HepG2 (cell line): ENCODE data around the gene IWS1. TPM values are rescaled to one million over a fixed set of nuclear protein-coding genes. Genes with fewer than 3 reads are reported as not detected.
A peak's percentile ranks its signal among the peaks of the same experiment; 100 is the strongest.

Experiments used
- ATAD3A ChIP-seq: sonication (generic); formaldehyde crosslinking; IDR thresholded peaks from 2 replicates; pipeline ENCODE4 v1.4.0; 2020; ENCODE audit warnings: missing genetic modification reagents
- CHD2 ChIP-seq: IDR thresholded peaks from 2 replicates; pipeline ENCODE4 v1.6.1; 2011; ENCODE audit warnings: low read depth, low read length, improper control_type of control experiment
- DMAP1 ChIP-seq: IDR thresholded peaks from 2 replicates; pipeline ENCODE4 v1.6.1; 2016
- GLI4 ChIP-seq: sonication (generic); formaldehyde crosslinking; IDR thresholded peaks from 2 replicates; pipeline ENCODE4 v1.5.1; 2020; ENCODE audit warnings: missing genetic modification reagents, mild to moderate bottlenecking, moderate library complexity, borderline replicate concordance
- RFXANK ChIP-seq: IDR thresholded peaks from 2 replicates; pipeline ENCODE4 v1.6.1; 2016
- ZNF225 ChIP-seq: sonication (generic); formaldehyde crosslinking; IDR thresholded peaks from 2 replicates; pipeline ENCODE4 v1.4.0; 2020; ENCODE audit warnings: mild to moderate bottlenecking, missing genetic modification reagents
- ZNF317 ChIP-seq: sonication (generic); formaldehyde crosslinking; IDR thresholded peaks from 2 replicates; pipeline ENCODE4 v1.5.0; 2020; ENCODE audit warnings: mild to moderate bottlenecking, missing genetic modification reagents
- ZNF550 ChIP-seq: sonication (generic); formaldehyde crosslinking; IDR thresholded peaks from 2 replicates; pipeline ENCODE4 v1.4.0; 2020; ENCODE audit warnings: mild to moderate bottlenecking, missing genetic modification reagents, borderline replicate concordance
- ZNF562 ChIP-seq: sonication (generic); formaldehyde crosslinking; IDR thresholded peaks from 2 replicates; pipeline ENCODE4 v1.8.0; 2022; ENCODE audit warnings: missing genetic modification reagents, borderline replicate concordance
- ZNF816 ChIP-seq: sonication (generic); formaldehyde crosslinking; IDR thresholded peaks from 2 replicates; pipeline ENCODE4 v1.8.0; 2022; ENCODE audit warnings: missing genetic modification reagents, mild to moderate bottlenecking, borderline replicate concordance
- polyA plus RNA-seq, 8 experiments: library from polyadenylated mRNA; depleted of rRNA in 3 of 8; stranded (reverse) in 7 of 8; unstranded in 1 of 8; fragments of >200 nt; fragmentation: Illumina TruSeq in 4 of 8; extraction: Trizol in 4 of 8; gene quantifications; 2 replicates each; pipeline versions ENCODE4 v1.2.1 to v1.2.3, GENCODE V29; 2011 to 2016; ENCODE audit warnings: low read depth in 4 of 8, missing spikeins in 1 of 8, mixed read lengths in 1 of 8; ENCODE audit not compliant: insufficient read depth in 1 of 8
- total RNA-seq, 5 experiments: library from RNA; depleted of rRNA; stranded (reverse); fragments of >200 nt; fragmentation: Illumina TruSeq; extraction: Trizol; gene quantifications; 2 replicates each; pipeline ENCODE4 v1.2.3, GENCODE V29; 2016; ENCODE audit warnings: low read depth in 1 of 5
- TF ChIP-seq, protein P1 (sequence below): IDR thresholded peaks from 2 replicates; pipeline ENCODE4 v1.6.1; 2016; ENCODE audit warnings: low read depth, missing genetic modification reagents, missing compliant biosample characterization
- TF ChIP-seq, protein P2 (sequence below): sonication (generic); formaldehyde crosslinking; IDR thresholded peaks from 2 replicates; pipeline ENCODE4 v1.4.0; 2020; ENCODE audit warnings: mild to moderate bottlenecking, missing genetic modification reagents
- TF ChIP-seq, protein P3 (sequence below): sonication (generic); formaldehyde crosslinking; IDR thresholded peaks from 2 replicates; pipeline ENCODE4 v1.4.0; 2020; ENCODE audit warnings: mild to moderate bottlenecking, missing genetic modification reagents, borderline replicate concordance
- TF ChIP-seq, protein P4 (sequence below): IDR thresholded peaks from 2 replicates; pipeline ENCODE4 v1.6.1; 2018; ENCODE audit warnings: missing genetic modification reagents, mild to moderate bottlenecking, missing compliant biosample characterization

Gene IWS1
- total and polyA plus RNA-seq, 2 of the 13 experiments (the other 11 are each of a cell fraction or from before 2014, with no cell fraction given): 28.9 to 62.3 TPM

DNA sequence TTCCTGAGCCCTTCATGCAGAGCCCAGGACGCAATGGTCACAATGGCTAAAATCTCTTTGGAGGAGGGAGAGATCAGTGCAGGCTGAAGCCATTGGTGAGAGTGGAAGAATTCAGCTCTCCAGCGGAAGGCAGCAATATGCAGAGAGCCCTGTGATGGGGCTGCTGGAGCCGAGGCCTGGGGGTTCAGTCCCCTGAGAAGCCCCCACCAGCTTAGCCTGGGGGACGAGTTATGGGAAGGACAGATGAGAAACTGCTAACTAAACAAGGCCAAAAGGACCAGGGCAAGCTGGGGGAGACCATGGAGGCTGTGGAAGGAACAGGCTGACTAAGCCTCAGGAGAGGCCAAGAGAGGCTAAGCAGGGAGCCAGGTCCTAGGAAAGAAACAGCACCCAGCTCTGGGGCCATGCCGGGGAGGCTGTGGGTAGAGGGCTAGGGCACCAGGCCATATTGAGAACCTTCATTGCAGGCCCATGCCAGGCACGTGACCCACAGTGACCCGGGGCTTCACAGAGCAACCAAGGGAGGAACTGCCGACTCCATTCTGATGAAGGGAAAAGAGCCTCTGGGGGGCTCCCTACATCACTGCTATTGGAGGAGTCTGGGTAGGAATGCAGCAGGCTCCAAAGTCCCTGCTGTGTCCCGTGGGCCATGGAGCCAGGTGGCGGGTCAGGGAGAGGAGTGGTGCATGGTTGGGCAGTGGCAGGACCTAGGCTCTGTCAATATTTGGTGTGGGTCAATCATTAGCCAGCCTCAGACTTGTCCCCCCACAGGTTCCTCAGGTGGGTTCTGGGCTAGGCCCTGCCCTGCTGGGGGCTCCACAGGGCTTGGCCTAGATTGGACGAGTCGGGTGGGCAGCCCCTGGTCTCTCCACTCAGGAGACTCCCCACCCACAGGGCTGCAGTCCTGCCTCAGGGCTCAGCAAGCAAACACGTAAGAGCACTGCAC is 88.2 kb downstream of the IWS1 start (continued):
- TF ChIP-seq, protein P1, sequence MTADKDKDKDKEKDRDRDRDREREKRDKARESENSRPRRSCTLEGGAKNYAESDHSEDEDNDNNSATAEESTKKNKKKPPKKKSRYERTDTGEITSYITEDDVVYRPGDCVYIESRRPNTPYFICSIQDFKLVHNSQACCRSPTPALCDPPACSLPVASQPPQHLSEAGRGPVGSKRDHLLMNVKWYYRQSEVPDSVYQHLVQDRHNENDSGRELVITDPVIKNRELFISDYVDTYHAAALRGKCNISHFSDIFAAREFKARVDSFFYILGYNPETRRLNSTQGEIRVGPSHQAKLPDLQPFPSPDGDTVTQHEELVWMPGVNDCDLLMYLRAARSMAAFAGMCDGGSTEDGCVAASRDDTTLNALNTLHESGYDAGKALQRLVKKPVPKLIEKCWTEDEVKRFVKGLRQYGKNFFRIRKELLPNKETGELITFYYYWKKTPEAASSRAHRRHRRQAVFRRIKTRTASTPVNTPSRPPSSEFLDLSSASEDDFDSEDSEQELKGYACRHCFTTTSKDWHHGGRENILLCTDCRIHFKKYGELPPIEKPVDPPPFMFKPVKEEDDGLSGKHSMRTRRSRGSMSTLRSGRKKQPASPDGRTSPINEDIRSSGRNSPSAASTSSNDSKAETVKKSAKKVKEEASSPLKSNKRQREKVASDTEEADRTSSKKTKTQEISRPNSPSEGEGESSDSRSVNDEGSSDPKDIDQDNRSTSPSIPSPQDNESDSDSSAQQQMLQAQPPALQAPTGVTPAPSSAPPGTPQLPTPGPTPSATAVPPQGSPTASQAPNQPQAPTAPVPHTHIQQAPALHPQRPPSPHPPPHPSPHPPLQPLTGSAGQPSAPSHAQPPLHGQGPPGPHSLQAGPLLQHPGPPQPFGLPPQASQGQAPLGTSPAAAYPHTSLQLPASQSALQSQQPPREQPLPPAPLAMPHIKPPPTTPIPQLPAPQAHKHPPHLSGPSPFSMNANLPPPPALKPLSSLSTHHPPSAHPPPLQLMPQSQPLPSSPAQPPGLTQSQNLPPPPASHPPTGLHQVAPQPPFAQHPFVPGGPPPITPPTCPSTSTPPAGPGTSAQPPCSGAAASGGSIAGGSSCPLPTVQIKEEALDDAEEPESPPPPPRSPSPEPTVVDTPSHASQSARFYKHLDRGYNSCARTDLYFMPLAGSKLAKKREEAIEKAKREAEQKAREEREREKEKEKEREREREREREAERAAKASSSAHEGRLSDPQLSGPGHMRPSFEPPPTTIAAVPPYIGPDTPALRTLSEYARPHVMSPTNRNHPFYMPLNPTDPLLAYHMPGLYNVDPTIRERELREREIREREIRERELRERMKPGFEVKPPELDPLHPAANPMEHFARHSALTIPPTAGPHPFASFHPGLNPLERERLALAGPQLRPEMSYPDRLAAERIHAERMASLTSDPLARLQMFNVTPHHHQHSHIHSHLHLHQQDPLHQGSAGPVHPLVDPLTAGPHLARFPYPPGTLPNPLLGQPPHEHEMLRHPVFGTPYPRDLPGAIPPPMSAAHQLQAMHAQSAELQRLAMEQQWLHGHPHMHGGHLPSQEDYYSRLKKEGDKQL: peak; percentile 88; the same call in 1 of the 2 replicates
- TF ChIP-seq GLI4 (peak; percentile 62; the same call in 1 of the 2 replicates), ZNF550 (CRISPR knock-in tag) (no peak), ZNF562 (CRISPR knock-in tag) (no peak), ZNF225 (peak; percentile 60), ZNF816 (CRISPR knock-in tag) (peak; percentile 96), ATAD3A (no peak), RFXANK (CRISPR knock-in tag) (0 out of 2 replicates have a peak, but pooled peaks have one; percentile 19), CHD2 (peak; percentile 48; the same call in 1 of the 2 replicates), ZNF317 (CRISPR knock-in tag) (peak; percentile 88), DMAP1 (peak; percentile 95)
- TF ChIP-seq, protein P2, sequence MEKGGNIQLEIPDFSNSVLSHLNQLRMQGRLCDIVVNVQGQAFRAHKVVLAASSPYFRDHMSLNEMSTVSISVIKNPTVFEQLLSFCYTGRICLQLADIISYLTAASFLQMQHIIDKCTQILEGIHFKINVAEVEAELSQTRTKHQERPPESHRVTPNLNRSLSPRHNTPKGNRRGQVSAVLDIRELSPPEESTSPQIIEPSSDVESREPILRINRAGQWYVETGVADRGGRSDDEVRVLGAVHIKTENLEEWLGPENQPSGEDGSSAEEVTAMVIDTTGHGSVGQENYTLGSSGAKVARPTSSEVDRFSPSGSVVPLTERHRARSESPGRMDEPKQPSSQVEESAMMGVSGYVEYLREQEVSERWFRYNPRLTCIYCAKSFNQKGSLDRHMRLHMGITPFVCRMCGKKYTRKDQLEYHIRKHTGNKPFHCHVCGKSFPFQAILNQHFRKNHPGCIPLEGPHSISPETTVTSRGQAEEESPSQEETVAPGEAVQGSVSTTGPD (CRISPR knock-in tag): peak; percentile 74; the same call in 1 of the 2 replicates
- TF ChIP-seq, protein P3, sequence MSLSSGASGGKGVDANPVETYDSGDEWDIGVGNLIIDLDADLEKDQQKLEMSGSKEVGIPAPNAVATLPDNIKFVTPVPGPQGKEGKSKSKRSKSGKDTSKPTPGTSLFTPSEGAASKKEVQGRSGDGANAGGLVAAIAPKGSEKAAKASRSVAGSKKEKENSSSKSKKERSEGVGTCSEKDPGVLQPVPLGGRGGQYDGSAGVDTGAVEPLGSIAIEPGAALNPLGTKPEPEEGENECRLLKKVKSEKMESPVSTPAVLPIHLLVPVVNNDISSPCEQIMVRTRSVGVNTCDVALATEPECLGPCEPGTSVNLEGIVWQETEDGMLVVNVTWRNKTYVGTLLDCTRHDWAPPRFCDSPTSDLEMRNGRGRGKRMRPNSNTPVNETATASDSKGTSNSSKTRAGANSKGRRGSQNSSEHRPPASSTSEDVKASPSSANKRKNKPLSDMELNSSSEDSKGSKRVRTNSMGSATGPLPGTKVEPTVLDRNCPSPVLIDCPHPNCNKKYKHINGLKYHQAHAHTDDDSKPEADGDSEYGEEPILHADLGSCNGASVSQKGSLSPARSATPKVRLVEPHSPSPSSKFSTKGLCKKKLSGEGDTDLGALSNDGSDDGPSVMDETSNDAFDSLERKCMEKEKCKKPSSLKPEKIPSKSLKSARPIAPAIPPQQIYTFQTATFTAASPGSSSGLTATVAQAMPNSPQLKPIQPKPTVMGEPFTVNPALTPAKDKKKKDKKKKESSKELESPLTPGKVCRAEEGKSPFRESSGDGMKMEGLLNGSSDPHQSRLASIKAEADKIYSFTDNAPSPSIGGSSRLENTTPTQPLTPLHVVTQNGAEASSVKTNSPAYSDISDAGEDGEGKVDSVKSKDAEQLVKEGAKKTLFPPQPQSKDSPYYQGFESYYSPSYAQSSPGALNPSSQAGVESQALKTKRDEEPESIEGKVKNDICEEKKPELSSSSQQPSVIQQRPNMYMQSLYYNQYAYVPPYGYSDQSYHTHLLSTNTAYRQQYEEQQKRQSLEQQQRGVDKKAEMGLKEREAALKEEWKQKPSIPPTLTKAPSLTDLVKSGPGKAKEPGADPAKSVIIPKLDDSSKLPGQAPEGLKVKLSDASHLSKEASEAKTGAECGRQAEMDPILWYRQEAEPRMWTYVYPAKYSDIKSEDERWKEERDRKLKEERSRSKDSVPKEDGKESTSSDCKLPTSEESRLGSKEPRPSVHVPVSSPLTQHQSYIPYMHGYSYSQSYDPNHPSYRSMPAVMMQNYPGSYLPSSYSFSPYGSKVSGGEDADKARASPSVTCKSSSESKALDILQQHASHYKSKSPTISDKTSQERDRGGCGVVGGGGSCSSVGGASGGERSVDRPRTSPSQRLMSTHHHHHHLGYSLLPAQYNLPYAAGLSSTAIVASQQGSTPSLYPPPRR (CRISPR knock-in tag): peak; percentile 92
- TF ChIP-seq, protein P4, sequence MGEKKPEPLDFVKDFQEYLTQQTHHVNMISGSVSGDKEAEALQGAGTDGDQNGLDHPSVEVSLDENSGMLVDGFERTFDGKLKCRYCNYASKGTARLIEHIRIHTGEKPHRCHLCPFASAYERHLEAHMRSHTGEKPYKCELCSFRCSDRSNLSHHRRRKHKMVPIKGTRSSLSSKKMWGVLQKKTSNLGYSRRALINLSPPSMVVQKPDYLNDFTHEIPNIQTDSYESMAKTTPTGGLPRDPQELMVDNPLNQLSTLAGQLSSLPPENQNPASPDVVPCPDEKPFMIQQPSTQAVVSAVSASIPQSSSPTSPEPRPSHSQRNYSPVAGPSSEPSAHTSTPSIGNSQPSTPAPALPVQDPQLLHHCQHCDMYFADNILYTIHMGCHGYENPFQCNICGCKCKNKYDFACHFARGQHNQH (CRISPR knock-in tag): peak; percentile 98
